ENCODE results near the gene OCA2. TPM values are rescaled to one million over a fixed set of nuclear protein-coding genes. Genes with fewer than 3 reads are reported as not detected.
"Not testable (repeated sequence)": the region's sequence is repeated elsewhere in the genome, so short reads cannot be mapped to it uniquely, and the experiment has no call there.

OCA2 gene
- total and polyA plus RNA-seq, 4 donors, result 0.49 to 23.0 (median 2.3) TPM

- Histone ChIP-seq H3K27me3 (ENCODE audit: control insufficient read depth in 3 of 3, insufficient read depth in 3 of 3, low read length in 2 of 3) (no peaks in the 10 kb centered on the region), H3K27ac (ENCODE audit: low read depth in 1 of 2, low read length in 1 of 2) (no peak overlapping the region), H3K36me3 (ENCODE audit: control insufficient read depth in 4 of 4, insufficient read depth in 4 of 4, low read length in 4 of 4) (peaks cover 14 to 38% (median 28%) of the 10 kb centered on the region in 4 donors), H3K9me3 (ENCODE audit: control insufficient read depth in 4 of 4, insufficient read depth in 3 of 4, low read length in 3 of 4) (no peaks in the 10 kb centered on the region), H3K4me1 (ENCODE audit: control insufficient read depth in 5 of 5, insufficient read depth in 5 of 5, low read length in 5 of 5) (no peaks in the 10 kb centered on the region), H3K4me3 (no peak overlapping the region), H3K9ac (ENCODE audit: insufficient read depth in 1 of 2, low read length in 2 of 2) (no peak overlapping the region)
- TF ChIP-seq CTCF (IDR thresholded peaks at IDR 0.05; ENCODE audit: control extremely low read depth, extremely low read depth), result peak; percentile 45
- ATAC-seq (ENCODE audit: insufficient read depth, low FRiP score), result peak; percentile 59
- 30 to 47% methylated on average over 6 of the region's 6 CpGs for WGBS, 2 donors
- DNase-seq, result peak; percentile 82 to 85 (median 84)
Measured at GRCh38 chr15:28123408-28124023, 24.4 kb upstream of the OCA2 start.

- no peak overlapping the region for H3K9ac ChIP-seq (ENCODE audit: insufficient read depth in 1 of 2, low read length in 2 of 2)
- no peaks in the 10 kb centered on the region for H3K4me1 ChIP-seq (ENCODE audit: control insufficient read depth in 5 of 5, insufficient read depth in 5 of 5, low read length in 5 of 5)
- H3K27me3 ChIP-seq (ENCODE audit: control insufficient read depth in 3 of 3, insufficient read depth in 3 of 3, low read length in 2 of 3), result no peaks in the 10 kb centered on the region
- H3K9me3 ChIP-seq (ENCODE audit: control insufficient read depth in 4 of 4, insufficient read depth in 3 of 4, low read length in 3 of 4), result no peaks in the 10 kb centered on the region
- H3K36me3 ChIP-seq (ENCODE audit: control insufficient read depth in 4 of 4, insufficient read depth in 4 of 4, low read length in 4 of 4), result peaks cover 14 to 40% (median 34%) of the 10 kb centered on the region in 4 donors
- 90 to 94% methylated on average over 28 of the region's 28 CpGs for WGBS, 2 donors
- no peak for TF ChIP-seq CTCF (IDR thresholded peaks at IDR 0.05; ENCODE audit: control extremely low read depth, extremely low read depth)
- no peak overlapping the region for H3K4me3 ChIP-seq
- no peak overlapping the region for H3K27ac ChIP-seq (ENCODE audit: low read depth in 1 of 2, low read length in 1 of 2)
- no peak for DNase-seq
- ATAC-seq (ENCODE audit: insufficient read depth, low FRiP score), result no peak
Measured at GRCh38 chr15:28122038-28122949, 23.2 kb upstream of the OCA2 start.

GRCh38 chr15:28121577-28121976 lies 22.5 kb upstream of the OCA2 start:
- H3K9ac ChIP-seq (ENCODE audit: insufficient read depth in 1 of 2, low read length in 2 of 2); H3K4me3 ChIP-seq; H3K27ac ChIP-seq (ENCODE audit: low read depth in 1 of 2, low read length in 1 of 2); ATAC-seq (ENCODE audit: insufficient read depth, low FRiP score); DNase-seq; H3K9me3 ChIP-seq (ENCODE audit: control insufficient read depth in 4 of 4, insufficient read depth in 3 of 4, low read length in 3 of 4); H3K27me3 ChIP-seq (ENCODE audit: control insufficient read depth in 3 of 3, insufficient read depth in 3 of 3, low read length in 2 of 3); H3K4me1 ChIP-seq (ENCODE audit: control insufficient read depth in 5 of 5, insufficient read depth in 5 of 5, low read length in 5 of 5): not testable (repeated sequence)
- 95 to 97% methylated on average over 10 to 12 of the region's 16 CpGs for WGBS, 2 donors
- peaks cover 16 to 40% (median 37%) of the 10 kb centered on the region in 4 donors for H3K36me3 ChIP-seq (ENCODE audit: control insufficient read depth in 4 of 4, insufficient read depth in 4 of 4, low read length in 4 of 4)

- Histone ChIP-seq H3K27ac (ENCODE audit: low read depth in 1 of 2, low read length in 1 of 2) (no peak overlapping the region), H3K4me3 (no peak overlapping the region), H3K36me3 (ENCODE audit: control insufficient read depth in 4 of 4, insufficient read depth in 4 of 4, low read length in 4 of 4) (peaks cover 21 to 47% (median 41%) of the 10 kb centered on the region in 4 donors), H3K4me1 (ENCODE audit: control insufficient read depth in 5 of 5, insufficient read depth in 5 of 5, low read length in 5 of 5) (no peaks in the 10 kb centered on the region), H3K9ac (ENCODE audit: insufficient read depth in 1 of 2, low read length in 2 of 2) (no peak overlapping the region), H3K9me3 (ENCODE audit: control insufficient read depth in 4 of 4, insufficient read depth in 3 of 4, low read length in 3 of 4) (no peaks in the 10 kb centered on the region), H3K27me3 (ENCODE audit: control insufficient read depth in 3 of 3, insufficient read depth in 3 of 3, low read length in 2 of 3) (no peaks in the 10 kb centered on the region)
- TF ChIP-seq CTCF (IDR thresholded peaks at IDR 0.05; ENCODE audit: control extremely low read depth, extremely low read depth), result no peak
- ATAC-seq (ENCODE audit: insufficient read depth, low FRiP score) (no peak), DNase-seq (no peak)
- WGBS, 2 donors, result 92 to 94% methylated on average over 4 of the region's 4 CpGs
Measured at GRCh38 chr15:28120359-28120640, 21.2 kb upstream of the OCA2 start.

Data from lung (tissue), 12 donors.